Activated CD4-positive, alpha-beta T cell treated with anti-CD3 and anti-CD28 coated beads for 24 hours (primary cell): Measurements from ENCODE around the gene DDA1.

Source experiments
- DNase-seq, 2 donors: peaks; one replicate each; pipeline ENCODE4 v3.0.0-alpha.2; 2020; ENCODE audit warnings: low read depth in 2 of 2

The DDA1 gene

GRCh38 chr19:17329366-17330261 is 20.3 kb downstream of the DDA1 start:
- no peak for DNase-seq

GRCh38 chr19:17330262-17331044 is 21.1 kb downstream of the DDA1 start:
- no peak for DNase-seq

DNA sequence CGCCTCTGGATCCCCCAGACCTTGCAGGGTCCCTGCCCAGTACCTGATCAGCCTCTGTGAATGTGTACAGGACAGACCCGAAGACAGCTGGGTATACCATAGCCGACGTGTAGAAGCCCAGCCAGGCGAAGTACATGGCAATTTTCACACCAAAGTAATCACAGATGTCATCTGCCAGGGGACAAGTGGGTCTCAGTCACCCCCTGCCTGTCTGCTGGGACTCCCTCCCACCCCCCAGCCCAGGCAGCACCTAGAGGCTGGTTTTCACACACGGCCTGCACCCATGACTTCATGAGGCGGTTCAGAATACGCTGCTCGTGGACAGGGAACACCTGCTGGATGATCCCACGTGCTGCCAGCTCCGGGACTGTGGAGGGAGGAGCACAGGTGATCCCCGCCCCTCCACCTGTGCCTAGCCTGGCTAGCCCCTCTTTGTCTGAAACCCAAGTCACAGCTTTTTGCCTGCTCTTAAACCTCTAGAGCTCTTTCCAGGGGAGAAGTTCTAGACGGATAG is 21.7 kb downstream of the DDA1 start:
- no peak for DNase-seq

GRCh38 chr19:17332360-17332676 is 23.0 kb downstream of the DDA1 start:
- DNase-seq = no peak

GRCh38 chr19:17332677-17333581 is 23.6 kb downstream of the DDA1 start:
- DNase-seq = no peak

GRCh38 chr19:17333611-17334413 is 24.4 kb downstream of the DDA1 start:
- DNase-seq = peak; percentile 63 to 74

DNA sequence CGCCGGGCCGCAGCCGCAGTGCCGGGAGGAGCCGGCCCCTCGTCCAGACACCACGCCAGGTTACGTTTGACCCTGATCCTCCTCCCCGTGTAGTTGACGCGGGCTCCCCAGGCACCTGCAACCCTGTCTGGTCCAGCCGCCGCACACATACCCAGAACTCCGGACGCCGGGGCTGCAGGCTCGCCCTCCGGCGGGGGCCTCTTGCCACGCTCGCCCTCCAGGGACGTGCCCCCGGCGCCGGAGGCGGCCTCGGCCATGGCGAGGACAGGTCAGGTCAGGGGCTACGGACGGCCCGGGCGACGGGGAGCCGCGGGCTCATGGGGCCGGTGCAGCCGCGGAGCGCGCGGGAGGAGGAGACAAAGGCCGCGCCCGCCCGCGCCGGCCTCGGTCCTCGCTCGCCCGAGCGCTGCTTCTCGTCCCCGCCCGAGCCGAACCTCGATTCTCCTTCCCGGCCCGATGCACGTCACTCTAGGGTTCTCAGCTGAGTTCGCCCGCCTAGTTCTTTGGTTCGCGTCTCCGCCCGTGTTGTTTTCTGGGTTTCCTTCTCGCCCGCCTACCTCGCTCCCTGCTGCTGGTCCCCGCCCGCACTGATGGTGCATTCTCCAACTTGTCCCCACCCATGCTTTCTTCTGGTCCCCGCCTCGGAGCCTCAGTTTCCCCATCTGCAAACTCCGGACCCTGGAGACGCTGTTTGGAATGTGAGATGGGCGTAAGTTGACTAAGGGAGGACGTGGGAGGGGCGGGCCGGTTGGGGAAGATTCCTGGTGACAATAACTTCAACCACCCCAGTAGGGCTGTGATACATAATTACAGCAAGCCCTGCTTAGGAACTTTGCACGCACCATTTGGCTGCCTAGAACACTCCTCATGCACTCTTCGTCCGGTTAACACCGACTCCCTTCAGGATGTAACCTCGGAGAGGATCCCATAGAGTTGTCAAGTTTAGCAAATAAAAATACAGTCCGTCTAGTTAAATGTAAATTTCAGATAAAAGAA is 25.3 kb downstream of the DDA1 start, which contains the start of gene ANO8:
TSS of gene ANO8 (minus strand) at position 442 of the 996 bp plus-strand sequence. CDS start at position 257, 185 bp downstream.
- DNase-seq = peak; percentile 97 to 98

DNA sequence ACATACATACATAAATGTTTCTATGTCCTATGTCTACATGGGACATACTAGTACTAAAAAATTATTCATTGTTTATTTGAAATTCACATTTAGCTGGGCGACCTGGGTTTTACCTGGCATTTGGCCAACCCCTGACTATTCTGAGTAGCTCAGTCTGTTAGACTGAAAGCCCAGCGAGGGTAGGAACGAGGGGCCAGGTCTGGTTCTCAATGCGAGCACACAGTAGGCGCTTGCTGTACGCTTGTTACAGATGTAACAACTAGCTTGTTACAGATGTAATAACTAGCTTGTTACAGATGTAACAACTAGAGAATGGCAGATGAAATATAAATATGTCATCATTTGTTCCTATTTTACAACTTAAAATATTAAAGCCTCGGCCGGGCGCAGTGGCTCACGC is 26.2 kb downstream of the DDA1 start:
- DNase-seq = no peak

GRCh38 chr19:17336872-17337674 is 27.7 kb downstream of the DDA1 start, which contains the start of gene GTPBP3:
Gene GTPBP3, plus strand, starts transcription at chr19:17337553. Its CDS starts 59 bp downstream, at chr19:17337612.
- peak; percentile 93 to 95 for DNase-seq

DNA sequence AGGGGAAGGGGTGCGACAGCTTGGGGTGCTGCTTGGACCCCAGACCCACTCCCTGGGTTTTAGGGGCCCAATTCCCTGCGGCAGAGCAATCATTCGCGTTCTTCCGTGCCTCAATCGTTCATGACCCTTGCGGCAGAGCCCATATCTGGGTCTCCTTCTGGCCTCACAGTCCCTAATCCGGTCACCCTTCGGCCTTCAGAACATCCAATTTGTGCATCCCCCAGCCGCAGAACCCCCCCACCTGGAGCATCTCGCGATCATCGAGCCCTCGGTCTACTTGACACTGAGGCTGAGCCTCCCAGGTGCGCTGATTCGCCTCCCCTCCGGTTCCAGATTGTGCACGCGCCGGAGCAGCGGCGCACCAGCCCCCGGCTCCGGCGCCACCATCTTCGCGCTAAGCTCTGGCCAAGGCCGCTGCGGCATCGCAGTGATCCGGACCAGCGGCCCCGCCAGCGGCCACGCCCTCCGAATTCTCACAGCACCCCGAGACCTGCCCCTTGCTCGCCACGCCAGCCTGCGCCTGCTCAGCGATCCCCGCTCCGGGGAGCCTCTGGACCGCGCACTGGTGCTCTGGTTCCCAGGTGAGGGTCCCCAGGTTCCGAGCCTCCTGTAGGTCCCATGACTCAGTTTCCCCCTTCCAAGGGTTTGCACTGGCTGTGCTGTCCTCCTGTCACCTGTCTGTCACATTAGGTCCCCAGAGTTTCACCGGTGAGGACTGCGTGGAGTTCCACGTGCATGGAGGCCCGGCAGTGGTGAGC is 28.5 kb downstream of the DDA1 start:
- no peak for DNase-seq

GRCh38 chr19:17338433-17339078 is 29.2 kb downstream of the DDA1 start:
- no peak for DNase-seq

DNA sequence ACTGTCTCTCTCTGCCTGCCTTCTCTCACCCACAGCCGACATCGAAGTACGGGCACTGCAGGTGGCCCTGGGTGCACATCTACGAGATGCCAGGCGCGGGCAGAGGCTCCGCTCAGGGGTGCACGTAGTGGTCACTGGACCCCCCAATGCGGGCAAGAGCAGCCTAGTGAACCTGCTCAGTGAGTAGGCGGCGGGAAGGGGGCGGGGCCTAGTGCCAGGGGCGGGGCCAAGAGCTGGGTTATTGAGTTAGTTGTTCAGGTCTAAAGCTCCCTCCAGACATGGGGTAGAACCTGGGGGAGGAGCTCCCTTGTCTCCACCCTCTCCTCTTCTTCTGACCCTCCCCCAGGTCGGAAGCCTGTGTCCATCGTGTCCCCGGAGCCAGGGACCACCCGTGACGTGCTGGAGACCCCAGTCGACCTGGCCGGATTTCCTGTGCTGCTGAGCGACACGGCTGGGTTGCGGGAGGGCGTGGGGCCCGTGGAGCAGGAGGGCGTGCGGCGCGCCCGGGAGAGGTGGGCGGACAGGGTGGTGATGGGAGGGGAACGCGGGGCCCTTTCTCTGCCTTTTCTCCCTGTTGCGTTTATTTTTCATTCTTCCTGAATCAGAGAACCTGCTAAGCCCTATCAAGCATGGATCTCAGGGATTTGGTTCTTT is 29.9 kb downstream of the DDA1 start:
- peak in 1 of 2 donors; percentile 59 for DNase-seq

DNA sequence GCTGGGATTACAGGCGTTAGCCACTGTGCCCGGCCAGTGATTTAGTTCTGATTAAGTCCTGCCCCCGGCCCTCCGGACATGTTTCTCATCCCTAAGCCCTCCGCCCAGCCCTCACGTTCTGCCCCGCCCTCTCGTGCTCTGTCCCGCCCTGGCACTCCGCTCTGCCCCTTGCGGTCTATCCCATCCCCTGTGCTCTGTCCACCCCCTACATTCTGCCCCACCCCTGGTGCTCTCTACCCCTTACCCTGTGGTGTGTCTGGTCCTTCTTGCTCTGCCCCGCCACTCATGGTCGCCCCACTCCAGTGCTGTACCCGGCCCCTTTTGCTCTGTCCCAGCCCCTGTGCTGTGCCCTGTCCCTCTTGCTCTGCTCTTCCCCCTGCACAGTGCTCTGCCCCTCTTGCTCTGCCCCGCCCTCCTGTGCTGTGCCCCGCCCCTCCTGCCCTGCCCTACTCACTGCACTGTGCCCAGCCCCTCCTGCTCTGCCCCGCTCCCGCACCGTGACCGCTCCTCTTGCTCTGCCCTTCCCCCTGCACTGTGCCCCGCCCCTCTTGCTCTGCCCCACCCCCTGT is 31.0 kb downstream of the DDA1 start:
- DNase-seq = no peak

DNA sequence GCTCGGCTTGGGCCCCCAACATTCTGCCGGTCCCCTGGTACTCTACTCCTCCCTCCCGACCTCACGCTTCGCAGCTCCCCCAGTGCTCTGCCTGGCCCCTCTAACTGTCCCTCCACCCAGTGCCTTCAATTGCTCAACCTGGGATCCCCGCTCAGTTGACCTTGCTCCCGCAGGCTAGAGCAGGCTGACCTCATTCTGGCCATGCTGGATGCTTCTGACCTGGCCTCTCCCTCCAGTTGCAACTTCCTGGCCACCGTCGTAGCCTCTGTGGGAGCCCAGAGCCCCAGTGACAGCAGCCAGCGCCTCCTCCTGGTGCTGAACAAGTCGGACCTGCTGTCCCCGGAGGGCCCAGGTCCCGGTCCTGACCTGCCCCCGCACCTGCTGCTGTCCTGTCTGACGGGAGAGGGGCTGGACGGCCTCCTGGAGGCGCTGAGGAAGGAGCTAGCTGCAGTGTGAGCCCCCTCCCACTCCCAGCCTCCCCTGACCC is 31.6 kb downstream of the DDA1 start:
- DNase-seq = no peak

- no peak for DNase-seq
Measured at GRCh38 chr19:17341386-17341785, 32.0 kb downstream of the DDA1 start.

DNA sequence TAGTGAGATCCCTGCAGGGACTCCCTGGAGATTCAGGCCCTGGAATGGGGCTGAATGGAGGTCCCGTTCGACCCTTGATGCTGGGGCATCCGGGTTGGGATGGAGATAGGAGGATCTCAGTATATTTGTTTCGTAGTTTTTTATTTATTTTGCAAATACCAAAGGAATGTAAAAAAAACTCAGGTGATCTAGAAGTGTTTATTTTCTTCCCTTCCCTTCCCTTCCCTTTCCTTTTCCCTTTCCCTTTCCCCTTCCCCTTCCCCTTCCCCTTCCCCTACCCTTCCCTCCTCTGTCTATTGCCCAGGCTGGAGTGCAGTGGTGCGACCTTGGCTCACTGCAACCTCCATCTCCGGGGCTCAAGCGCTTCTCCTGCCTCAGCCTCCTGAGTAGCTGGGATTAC is 32.5 kb downstream of the DDA1 start:
- no peak for DNase-seq
